B cell (primary cell): ENCODE data around the gene SRRD. TPM values are rescaled to one million over a fixed set of nuclear protein-coding genes. Genes with fewer than 3 reads are reported as not detected.
A peak's percentile ranks its signal among the peaks of the same experiment; 100 is the strongest.

ENCODE experiments used
- ATAC-seq: fragments of 200-7000 bp; cut with Tn5 transposase; one replicate; pipeline ENCODE4 v1.10.0; 2021; ENCODE audit warnings: low read depth, mild to moderate bottlenecking, moderate number of reproducible peaks, moderate library complexity
- CTCF ChIA-PET: fragments of 350-600 bp; sonication (Branson Sonifier 250); formaldehyde crosslinking; loops from one replicate; lab custom pipeline; 2021; ENCODE audit warnings: antibody characterized with exemption, inconsistent platforms; lab: Charles Lee
- POLR2A ChIA-PET: fragments of 350-600 bp; sonication (Branson Sonifier 250); formaldehyde crosslinking; loops from one replicate; lab custom pipeline; 2021; ENCODE audit warnings: antibody characterized with exemption; lab: Charles Lee
- DNase-seq: peaks from one replicate; pipeline ENCODE4 v3.0.0; 2013
- H2AFZ ChIP-seq: 2 replicates; pipeline ENCODE4 v1.6.1; 2012; ENCODE audit warnings: mild to moderate bottlenecking, low read depth, low read length; ENCODE audit not compliant: insufficient read depth, poor library complexity, severe bottlenecking
- H3K27ac ChIP-seq, 2 donors: 1 replicate in 1 of 2; 2 replicates in 1 of 2; pipeline ENCODE4 v1.5.1; 2012 to 2013; ENCODE audit warnings: low read length in 2 of 2, mild to moderate bottlenecking in 2 of 2, moderate library complexity in 1 of 2
- H3K27me3 ChIP-seq, 4 experiments: fragments of 200-600 bp in 1 of 4; sonication (generic) in 1 of 4; replicated peaks in 1 of 4; 1 replicate in 2 of 4; 2 replicates in 2 of 4; pipeline versions ENCODE4 v1.6.1 to v1.7.0; 2013 to 2016; ENCODE audit warnings: low read length in 3 of 4, mild to moderate bottlenecking in 2 of 4, mixed read lengths in 1 of 4, moderate library complexity in 1 of 4; ENCODE audit not compliant: insufficient read depth in 4 of 4, control insufficient read depth in 3 of 4; ENCODE audit errors: control extremely low read depth in 1 of 4
- H3K36me3 ChIP-seq, 2 experiments: replicated peaks in 1 of 2; 1 replicate in 1 of 2; 2 replicates in 1 of 2; pipeline versions ENCODE4 v1.6.1 to v1.7.1; 2013; ENCODE audit warnings: low read length in 1 of 2; ENCODE audit not compliant: insufficient read depth in 2 of 2, control insufficient read depth in 1 of 2; ENCODE audit errors: control extremely low read depth in 1 of 2, extremely low read depth in 1 of 2
- H3K4me1 ChIP-seq, 2 donors: fragments of 200-600 bp in 1 of 2; sonication (generic) in 1 of 2; 1 replicate in 1 of 2; 2 replicates in 1 of 2; pipeline versions ENCODE4 v1.5.1 to v1.6.1; 2013 to 2017; ENCODE audit warnings: low read length in 2 of 2; ENCODE audit not compliant: control insufficient read depth in 2 of 2, insufficient read depth in 2 of 2
- H3K4me2 ChIP-seq: replicated peaks from 2 replicates; pipeline ENCODE3; 2012; ENCODE audit warnings: mild to moderate bottlenecking, low read depth, low read length; ENCODE audit not compliant: poor library complexity, severe bottlenecking
- H3K4me3 ChIP-seq, 5 experiments: fragments of 200-600 bp in 1 of 5; sonication (generic) in 1 of 5; 1 replicate in 3 of 5; 2 replicates in 2 of 5; pipeline versions ENCODE4 v1.5.1 to v1.7.0; 2011 to 2016; ENCODE audit warnings: low read length in 4 of 5, mild to moderate bottlenecking in 4 of 5, low read depth in 2 of 5, control low read depth in 1 of 5, moderate library complexity in 1 of 5; ENCODE audit not compliant: insufficient read depth in 1 of 5; ENCODE audit errors: control extremely low read depth in 1 of 5, extremely low read depth in 1 of 5
- H3K79me2 ChIP-seq: fragments of 200-600 bp; sonication (generic); one replicate; pipeline ENCODE4 v1.6.0; 2016; ENCODE audit warnings: low read length; ENCODE audit not compliant: control insufficient read depth, insufficient read depth
- H3K9ac ChIP-seq: fragments of 200-600 bp; sonication (generic); 2 replicates; pipeline ENCODE4 v1.6.1; 2017; ENCODE audit warnings: mild to moderate bottlenecking, low read length, moderate library complexity
- H3K9me3 ChIP-seq, 3 donors: one replicate each; pipeline versions ENCODE4 v1.6.1 to v1.7.1; 2013; ENCODE audit warnings: low read length in 2 of 3; ENCODE audit not compliant: control insufficient read depth in 2 of 3, insufficient read depth in 1 of 3; ENCODE audit errors: control extremely low read depth in 1 of 3
- H4K20me1 ChIP-seq: 2 replicates; pipeline ENCODE4 v1.6.0; 2012; ENCODE audit warnings: mild to moderate bottlenecking, low read length; ENCODE audit not compliant: insufficient read depth, control insufficient read depth, poor library complexity, severe bottlenecking
- H3K27ac Mint-ChIP-seq: one replicate; pipeline ENCODE4 v1.8.0; 2021; ENCODE audit warnings: mixed read lengths
- H3K27me3 Mint-ChIP-seq: one replicate; pipeline ENCODE4 v1.8.0; 2021; ENCODE audit warnings: mixed read lengths
- H3K4me1 Mint-ChIP-seq: one replicate; pipeline ENCODE4 v1.8.0; 2021; ENCODE audit warnings: mixed read lengths
- H3K4me3 Mint-ChIP-seq: one replicate; pipeline ENCODE4 v1.8.0; 2021; ENCODE audit warnings: mixed read lengths
- H3K9me3 Mint-ChIP-seq: one replicate; pipeline ENCODE4 v1.8.0; 2022; ENCODE audit warnings: mixed read lengths; ENCODE audit not compliant: insufficient read depth
- EZH2 ChIP-seq: IDR thresholded peaks from 2 replicates; pipeline ENCODE4 v1.6.1; 2012; ENCODE audit warnings: borderline replicate concordance, low read depth, mild to moderate bottlenecking, moderate library complexity, low read length; ENCODE audit not compliant: insufficient read depth, poor library complexity, severe bottlenecking
- WGBS: methylation state at CpG from one replicate; pipeline ENCODE4 v1.1.5; 2013; ENCODE audit warnings: missing lambda C conversion rate; ENCODE audit not compliant: insufficient coverage; 5-methylcytosine and 5-hydroxymethylcytosine counted together
- intact Hi-C: fragments of 100-400 bp; cut with micrococcal nuclease; formaldehyde crosslinking; loops from one replicate; pipeline ENCODE4 v1.10.0; 2022
- polyA plus RNA-seq: library from polyadenylated mRNA; depleted of rRNA; stranded (reverse); fragments of >200 nt; gene quantifications from 2 replicates; pipeline ENCODE4 v1.2.3, GENCODE V29; 2012
- total RNA-seq, 2 donors: library from RNA; stranded (reverse); fragments of 120-200 nt in 1 of 2; gene quantifications; 1 replicate in 1 of 2; 2 replicates in 1 of 2; pipeline versions ENCODE4 v1.2.3 to v1.2.4, GENCODE V29; 2013 to 2022
- TF ChIP-seq, protein P1 (sequence below): fragments of 200-600 bp; IDR thresholded peaks from one replicate; pipeline ENCODE4 v1.8.0; 2022; ENCODE audit warnings: antibody characterized with exemption, mild to moderate bottlenecking

SRRD gene
- total and polyA plus RNA-seq, 2 donors (not counting 1 experiment from before 2014, with no cell fraction given): 7.8 to 19.2 TPM

DNA sequence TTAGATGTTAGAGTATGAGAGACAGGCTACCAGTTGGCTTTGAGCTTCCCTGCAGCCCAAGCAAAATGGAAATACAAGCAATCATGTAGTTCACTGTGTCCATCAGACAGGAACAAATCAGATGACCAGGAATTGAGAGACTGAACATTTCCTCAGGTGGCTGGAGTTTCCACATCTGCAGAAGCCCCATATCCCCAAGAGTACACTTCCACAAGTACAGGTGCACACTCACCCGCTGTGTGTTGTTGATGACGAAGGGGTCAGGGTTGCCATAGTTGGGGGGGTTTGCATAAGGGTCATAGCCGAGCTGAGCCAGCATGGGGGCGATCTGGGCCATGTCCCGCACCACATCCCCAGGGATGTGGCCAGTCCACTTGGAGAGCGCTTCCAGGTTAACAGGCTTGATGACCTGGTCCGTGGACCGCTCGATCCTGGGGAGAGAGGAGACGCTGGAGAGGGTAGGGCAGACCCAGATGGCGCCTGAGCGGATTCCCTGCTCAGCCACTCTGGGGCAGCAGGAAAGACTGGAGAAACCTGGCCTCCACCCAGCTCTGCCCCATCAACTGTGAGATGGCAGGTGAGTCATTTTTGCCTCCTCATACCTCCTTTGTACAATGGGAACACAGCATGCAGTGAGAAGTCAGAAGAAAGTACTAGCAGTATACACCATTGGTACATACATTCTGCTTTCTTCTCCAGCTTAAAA, 52.5 kb downstream of the SRRD start:
- peaks cover 0 to 28% of the 10 kb centered on the region in 2 experiments for H3K36me3 ChIP-seq
- CTCF ChIA-PET: interaction anchor here (1.4 to 3.3 kb wide), 3 partner anchors 24 to 108 kb away, joined by 4 to 13 read pairs (median 7); partner anchors contain the start of gene TFIP11

More for the DNA sequence above, 52.5 kb downstream of the SRRD start:
- Histone ChIP-seq H4K20me1 (no peaks in the 10 kb centered on the region), H3K9ac (peak overlapping the region; percentile 54), H3K79me2 (peaks cover 2% of the 10 kb centered on the region), H3K4me1 (peaks cover 32 to 44% of the 10 kb centered on the region in 2 donors), H3K9me3 (peaks cover 0 to 3% (median 0%) of the 10 kb centered on the region in 3 donors), H3K4me3 (peak overlapping the region in 1 of 5 experiments; percentile 63), H3K4me2 (peak overlapping the region; percentile 72), H3K27me3 (no peaks in the 10 kb centered on the region), H2AFZ (peak overlapping the region; percentile 77), H3K27ac (peak overlapping the region; percentile 81 to 90)
- H3K4me1 Mint-ChIP-seq: peaks cover 44% of the 10 kb centered on the region
- POLR2A ChIA-PET: interaction anchor here (0.6 to 1.3 kb wide), 3 partner anchors 10 to 66 kb away, joined by 3 to 10 read pairs (median 6); partner anchors contain the start of genes HPS4 and SRRD
- 86% methylated on average over 10 of the region's 12 CpGs for WGBS
- no peaks in the 10 kb centered on the region for H3K9me3 Mint-ChIP-seq
- peak overlapping the region; percentile 73 for H3K4me3 Mint-ChIP-seq
- DNase-seq (peak; percentile 42), ATAC-seq (peak; percentile 21)
- no peaks in the 10 kb centered on the region for H3K27me3 Mint-ChIP-seq
- no peak for TF ChIP-seq EZH2
- TF ChIP-seq, protein P1, sequence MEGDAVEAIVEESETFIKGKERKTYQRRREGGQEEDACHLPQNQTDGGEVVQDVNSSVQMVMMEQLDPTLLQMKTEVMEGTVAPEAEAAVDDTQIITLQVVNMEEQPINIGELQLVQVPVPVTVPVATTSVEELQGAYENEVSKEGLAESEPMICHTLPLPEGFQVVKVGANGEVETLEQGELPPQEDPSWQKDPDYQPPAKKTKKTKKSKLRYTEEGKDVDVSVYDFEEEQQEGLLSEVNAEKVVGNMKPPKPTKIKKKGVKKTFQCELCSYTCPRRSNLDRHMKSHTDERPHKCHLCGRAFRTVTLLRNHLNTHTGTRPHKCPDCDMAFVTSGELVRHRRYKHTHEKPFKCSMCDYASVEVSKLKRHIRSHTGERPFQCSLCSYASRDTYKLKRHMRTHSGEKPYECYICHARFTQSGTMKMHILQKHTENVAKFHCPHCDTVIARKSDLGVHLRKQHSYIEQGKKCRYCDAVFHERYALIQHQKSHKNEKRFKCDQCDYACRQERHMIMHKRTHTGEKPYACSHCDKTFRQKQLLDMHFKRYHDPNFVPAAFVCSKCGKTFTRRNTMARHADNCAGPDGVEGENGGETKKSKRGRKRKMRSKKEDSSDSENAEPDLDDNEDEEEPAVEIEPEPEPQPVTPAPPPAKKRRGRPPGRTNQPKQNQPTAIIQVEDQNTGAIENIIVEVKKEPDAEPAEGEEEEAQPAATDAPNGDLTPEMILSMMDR: no peak
- intact Hi-C loops: loop anchor here (5.0 kb wide), 2 partner anchors 41 to 56 kb away; partner anchors contain the start of gene TPST2
- H3K27ac Mint-ChIP-seq: peak overlapping the region; percentile 94
